Skeletal muscle cell (primary cell): ENCODE data around the gene QSOX2.

Experiments used
- DNase-seq: peaks from one replicate; pipeline ENCODE4 v3.0.0-alpha.2; 2010; ENCODE audit warnings: low read depth
- H3K4me3 ChIP-seq: 2 replicates; pipeline ENCODE4 v1.5.1; 2011; ENCODE audit warnings: low read depth, mild to moderate bottlenecking, control low read depth, low read length, moderate library complexity

Gene QSOX2

DNA sequence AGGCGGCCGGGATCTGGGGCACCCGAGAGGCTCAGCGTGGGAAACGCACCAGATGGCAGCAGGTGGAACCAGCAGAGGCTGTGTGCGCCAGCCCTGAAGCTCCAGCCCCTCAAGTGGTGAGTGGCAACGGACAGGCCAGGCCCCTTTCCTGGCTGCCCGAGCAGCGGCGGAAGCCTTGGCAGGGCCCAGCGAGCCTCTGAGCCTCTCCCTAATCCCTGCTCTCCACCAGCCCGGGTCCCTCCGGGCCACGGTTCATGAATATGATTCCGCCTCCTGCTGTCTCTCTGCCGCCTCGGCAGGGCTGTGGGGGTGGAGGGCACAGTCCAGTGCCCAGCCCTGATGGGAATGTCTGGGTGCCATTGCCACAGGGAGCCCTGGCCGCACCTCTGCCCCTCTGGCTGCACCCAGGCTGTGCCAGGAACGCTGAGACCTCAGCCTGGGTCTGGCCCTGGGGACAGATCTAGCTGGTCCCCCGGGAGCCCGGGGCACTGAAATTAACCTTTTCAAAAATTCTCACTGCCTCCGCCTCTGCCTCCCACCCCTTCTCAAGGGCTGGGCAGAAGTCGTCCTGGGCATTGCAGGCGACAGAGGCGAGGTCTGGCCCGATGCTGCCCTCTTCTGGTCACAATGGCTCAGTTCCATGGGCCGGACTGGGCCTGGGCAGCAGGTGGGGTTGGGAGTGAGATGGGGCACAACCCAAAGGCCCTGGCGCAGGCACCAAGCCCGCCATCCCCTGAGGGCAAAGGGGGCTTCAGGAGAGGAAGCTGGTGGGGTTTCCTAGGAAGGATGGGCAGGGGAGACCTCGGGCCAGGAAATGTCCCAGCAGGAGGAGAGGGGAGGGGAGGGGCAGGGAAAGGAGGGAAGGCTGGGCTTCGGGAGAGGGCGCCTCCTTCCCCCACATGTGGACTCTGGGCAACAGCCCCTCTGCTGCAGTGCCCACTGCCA lies 38.0 kb upstream of the QSOX2 start:
- DNase-seq: peak; percentile 9
- H3K4me3 ChIP-seq: no peak overlapping the region

DNA sequence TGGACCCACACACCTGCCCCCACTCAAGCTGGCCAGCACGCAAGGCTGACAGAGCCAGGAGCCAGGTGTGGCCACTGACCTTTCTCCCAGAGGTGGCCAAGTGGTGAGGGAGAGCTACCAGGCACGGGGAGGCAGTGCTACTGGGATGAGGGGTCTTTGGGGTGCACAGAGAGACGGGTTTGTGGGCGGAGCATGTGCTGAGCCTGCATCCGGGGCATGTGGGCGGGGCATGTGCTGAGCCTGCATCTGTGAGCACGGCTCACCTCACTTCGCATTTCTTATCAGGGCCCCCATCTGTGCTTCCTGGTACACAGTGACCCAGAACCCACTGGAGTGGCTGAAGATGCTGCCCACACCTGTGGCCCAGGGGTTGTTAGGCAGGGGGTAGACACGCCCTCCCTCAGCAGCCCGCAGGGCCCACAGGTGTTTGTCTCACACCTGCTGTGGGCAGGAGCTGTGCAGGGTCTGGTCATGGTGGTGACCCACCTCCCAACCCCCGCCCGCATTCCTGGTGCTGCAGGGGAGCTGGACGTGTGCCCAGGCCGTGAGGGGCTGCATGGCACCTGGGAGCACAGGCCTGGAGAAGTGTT lies 36.8 kb upstream of the QSOX2 start:
- no peak overlapping the region for H3K4me3 ChIP-seq
- no peak for DNase-seq

DNA sequence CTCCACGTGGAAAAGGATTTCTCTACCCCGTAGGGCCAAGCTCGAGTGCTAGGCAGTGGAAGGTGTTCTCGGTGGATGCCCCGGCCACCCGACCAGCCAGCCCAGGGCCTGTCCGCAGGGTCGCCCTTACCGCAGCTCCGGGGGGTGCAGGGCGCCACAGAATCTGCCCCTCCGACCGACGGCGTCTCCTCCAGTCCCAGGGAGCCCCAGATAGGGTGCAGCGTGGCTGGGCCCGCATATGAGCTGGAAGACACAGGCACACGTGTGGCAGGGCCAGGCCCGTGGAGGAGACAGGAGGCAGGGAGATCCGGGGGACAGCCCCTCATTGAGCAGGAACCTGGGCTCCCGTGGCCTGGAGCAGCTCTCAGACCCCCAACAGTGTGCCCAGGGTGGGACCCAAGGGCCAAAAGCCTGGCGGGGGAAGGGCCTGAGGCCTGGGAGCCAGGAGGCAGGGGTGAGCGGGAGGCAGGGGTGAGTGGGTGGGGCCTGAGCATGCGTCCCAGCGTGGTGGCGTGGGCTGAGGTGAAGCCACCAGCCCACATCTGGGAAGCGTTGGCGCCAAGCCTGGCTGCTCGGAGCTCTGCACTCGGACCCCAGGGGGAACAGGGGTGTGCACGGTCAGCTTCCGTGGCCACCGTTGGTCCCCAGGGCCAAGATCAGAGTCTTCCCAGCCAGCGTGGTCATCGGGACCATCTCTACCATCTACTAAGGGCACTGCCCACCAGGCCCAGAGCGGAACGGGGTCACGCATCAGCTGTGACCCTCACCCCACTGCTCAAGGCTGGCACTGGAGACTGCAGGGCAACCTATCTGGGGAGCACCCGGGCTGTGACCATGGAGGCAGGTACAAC lies 36.0 kb upstream of the QSOX2 start:
- no peak for DNase-seq
- H3K4me3 ChIP-seq: no peak overlapping the region

GRCh38 chr9:136280535-136281315 lies 35.1 kb upstream of the QSOX2 start:
- no peak for DNase-seq

DNA sequence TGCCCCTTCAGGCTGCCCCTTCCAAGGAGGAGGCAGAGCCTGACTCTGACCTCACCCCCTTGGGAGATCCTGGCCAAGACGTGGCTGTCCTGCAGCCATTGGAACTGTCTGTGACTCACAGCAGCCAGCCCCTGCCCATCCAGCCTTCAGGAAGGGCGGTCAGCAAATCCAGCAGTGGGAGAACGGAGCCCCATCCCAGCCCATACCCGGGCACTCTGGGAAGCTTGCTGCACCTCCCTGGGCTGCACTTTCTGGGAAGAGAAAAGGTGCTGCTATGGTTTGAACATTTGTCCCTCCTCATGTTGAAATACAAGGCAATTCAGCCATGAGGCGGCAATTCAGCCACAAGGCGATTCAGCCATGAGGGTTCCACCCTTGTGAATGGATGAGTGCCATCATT lies 33.9 kb upstream of the QSOX2 start:
- H3K4me3 ChIP-seq: no peak overlapping the region
- no peak for DNase-seq

More at GRCh38 chr9:136280535-136281315, 35.1 kb upstream of the QSOX2 start:
- H3K4me3 ChIP-seq: no peak overlapping the region

GRCh38 chr9:136278894-136279293 lies 33.3 kb upstream of the QSOX2 start:
- DNase-seq: no peak
- H3K4me3 ChIP-seq: no peak overlapping the region

DNA sequence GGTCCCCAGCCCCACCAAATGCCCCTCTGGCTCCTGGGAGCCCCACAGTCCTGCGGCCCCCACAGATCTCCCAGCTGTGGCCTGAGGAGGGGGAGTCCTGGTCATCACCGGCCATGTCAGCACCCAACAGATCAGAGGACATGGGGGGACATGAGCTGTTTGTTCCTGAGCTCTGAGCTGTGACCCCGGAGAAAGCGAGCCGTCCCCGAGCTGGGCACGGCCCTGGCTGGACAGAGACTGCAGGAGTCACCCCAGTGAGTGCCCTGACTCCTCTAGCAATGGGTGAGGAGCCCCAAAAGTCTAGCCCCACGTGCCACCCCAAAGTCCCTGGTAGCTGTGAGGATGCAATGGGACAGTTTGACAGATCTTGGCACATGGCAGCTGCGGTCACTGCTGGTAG lies 32.6 kb upstream of the QSOX2 start:
- H3K4me3 ChIP-seq: no peak overlapping the region
- DNase-seq: no peak

DNA sequence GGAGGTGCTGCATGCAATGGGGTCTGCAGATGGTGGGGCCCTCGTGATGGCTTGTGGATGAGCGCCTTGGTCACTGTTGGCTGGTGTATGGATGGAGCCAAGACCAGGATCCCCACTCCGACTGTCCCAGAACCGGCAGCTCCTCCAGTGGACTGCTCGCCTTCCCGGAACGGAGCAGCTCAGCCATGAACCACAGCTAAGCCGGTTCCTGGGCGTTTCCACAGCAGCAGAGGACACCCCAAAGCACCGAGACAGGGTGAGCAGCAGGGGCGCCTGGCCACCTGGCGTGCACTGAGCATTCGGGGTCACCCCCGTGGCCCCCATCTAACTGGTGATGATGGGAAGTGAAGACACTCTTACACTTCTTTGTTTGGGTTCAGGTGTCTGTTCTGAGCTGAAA lies 32.1 kb upstream of the QSOX2 start:
- H3K4me3 ChIP-seq: no peak overlapping the region
- DNase-seq: no peak

- no peak for DNase-seq
- H3K4me3 ChIP-seq: no peak overlapping the region
These were observed 31.1 kb upstream of the QSOX2 start for GRCh38 chr9:136276716-136277115.

GRCh38 chr9:136275655-136276429 lies 30.2 kb upstream of the QSOX2 start:
- no peak for DNase-seq
- H3K4me3 ChIP-seq: no peak overlapping the region

DNA sequence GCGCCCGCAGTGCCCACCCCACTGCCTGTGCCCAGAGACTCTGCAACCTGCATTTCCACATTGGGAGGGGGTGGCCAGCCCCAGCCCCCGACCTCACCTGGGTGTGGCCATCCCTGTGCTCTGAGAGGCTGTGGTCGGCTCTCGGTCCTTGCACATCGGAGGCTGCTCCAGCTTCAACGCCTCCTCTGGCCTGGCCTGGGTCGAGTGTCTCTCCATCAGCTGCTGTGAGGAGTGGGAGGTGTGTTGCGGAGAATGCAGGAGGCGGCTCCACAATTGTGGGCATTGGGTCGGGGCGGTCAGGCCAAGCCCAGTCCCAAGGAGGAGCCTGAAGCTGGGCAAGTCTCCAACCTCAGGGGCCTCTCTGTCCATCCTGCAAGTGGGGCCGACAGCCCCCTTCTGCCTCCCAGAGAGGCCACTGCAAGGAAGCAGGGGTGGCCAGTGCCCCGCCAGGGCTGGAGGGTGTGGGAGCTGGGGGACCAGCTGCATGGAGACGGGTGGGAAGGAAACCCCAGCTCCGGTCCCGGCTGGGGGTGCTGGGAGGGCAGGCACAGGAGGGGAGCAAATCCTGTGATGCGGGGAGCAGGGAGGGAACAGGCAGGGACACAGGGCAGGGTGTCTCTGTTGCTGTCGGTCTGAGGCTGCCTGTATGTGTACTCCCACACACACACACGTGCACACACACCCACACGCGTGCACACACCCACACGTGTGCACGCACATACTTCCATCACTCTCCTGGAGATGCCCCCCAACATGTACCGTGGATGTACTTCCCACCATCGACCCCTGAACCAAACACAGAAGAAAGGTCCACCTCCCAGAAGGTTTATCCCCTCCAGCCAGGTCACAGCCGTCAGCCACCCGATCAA lies 29.4 kb upstream of the QSOX2 start:
- no peak overlapping the region for H3K4me3 ChIP-seq
- DNase-seq: no peak

- DNase-seq: no peak
- no peak overlapping the region for H3K4me3 ChIP-seq
These were observed 28.5 kb upstream of the QSOX2 start for GRCh38 chr9:136273921-136274785.

- H3K4me3 ChIP-seq: no peak overlapping the region
- no peak for DNase-seq
These were observed 27.7 kb upstream of the QSOX2 start for GRCh38 chr9:136273244-136273865.

DNA sequence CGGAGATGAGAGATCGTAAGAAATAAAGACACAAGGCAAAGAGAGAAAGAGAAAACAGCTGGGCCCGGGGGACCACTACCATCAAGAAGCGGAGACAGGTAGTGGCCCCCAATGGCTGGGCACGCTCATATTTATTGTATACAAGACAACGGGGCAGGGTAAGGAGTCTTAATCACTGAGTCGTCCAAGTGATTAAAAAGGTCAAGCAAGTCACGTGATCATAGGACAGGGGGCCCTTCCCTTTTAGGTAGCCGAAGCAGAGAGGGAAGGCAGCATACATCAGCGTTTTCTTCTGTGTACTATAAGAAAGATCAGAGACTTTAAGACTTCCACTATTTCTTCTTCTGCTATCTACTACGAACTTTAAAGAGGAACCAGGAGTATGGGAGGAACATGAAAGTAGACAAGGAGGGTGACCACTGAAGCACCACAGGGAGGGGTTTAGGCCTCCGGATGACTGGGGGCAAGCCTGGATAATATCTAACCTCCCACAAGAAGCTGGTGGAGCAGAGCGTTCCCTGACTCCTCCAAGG lies 24.6 kb upstream of the QSOX2 start:
- DNase-seq: no peak
- H3K4me3 ChIP-seq: no peak overlapping the region

DNA sequence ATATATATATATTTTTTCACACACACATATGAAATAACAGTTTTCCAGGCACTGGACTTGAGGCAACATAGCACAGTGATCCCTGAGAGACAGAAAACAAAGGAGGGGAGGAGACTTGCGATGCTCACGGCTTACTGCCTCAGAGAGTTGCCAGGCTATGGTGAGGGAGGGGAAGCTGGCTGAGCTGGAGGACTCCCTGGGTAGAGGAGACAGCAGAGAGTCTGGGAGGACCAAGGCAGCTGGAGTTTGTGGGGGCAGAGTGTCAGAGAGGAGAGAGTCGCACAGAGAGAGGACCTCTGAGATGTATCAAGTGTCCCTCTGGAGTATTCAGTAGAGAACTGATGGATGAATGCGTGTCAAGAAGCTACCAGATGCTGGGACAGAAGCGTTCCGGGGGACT lies 23.1 kb upstream of the QSOX2 start:
- DNase-seq: no peak
- H3K4me3 ChIP-seq: no peak overlapping the region

DNA sequence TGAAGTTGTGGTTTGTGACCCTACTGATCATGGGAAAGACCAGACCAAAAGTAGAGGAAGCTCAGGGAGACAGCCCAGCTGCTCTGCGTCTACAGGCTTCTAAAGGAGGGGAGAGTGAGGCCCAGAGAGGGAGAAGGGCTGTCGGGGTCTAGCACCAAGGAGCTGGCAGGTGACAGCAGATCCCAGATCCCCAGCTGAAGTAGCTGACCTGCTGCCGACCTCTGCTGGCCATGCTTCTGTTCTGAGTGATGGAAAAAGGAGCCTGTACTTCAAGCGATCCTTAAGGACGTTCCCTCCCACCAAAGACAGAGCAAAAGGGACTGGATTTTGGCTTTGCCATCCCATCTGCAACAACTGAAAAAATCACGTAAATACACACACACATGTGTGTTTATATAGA lies 22.7 kb upstream of the QSOX2 start:
- H3K4me3 ChIP-seq: no peak overlapping the region
- no peak for DNase-seq
